WTC11 (cell line): ENCODE results near the gene HACD3.

ENCODE experiments used
- CTCF ChIP-seq: fragments of 200-600 bp; IDR thresholded peaks from 2 replicates; pipeline ENCODE4 v1.8.0; 2022; ENCODE audit warnings: antibody characterized with exemption
- TP53 ChIP-seq: sonication (generic); formaldehyde crosslinking; IDR thresholded peaks from 2 replicates; pipeline ENCODE4 v1.8.1; 2023; ENCODE audit warnings: mild to moderate bottlenecking, missing genetic modification reagents
- USF2 ChIP-seq: sonication (generic); formaldehyde crosslinking; IDR thresholded peaks from 2 replicates; pipeline ENCODE4 v1.8.1; 2023; ENCODE audit warnings: mild to moderate bottlenecking, missing genetic modification reagents, moderate library complexity
- ZNF232 ChIP-seq: sonication (generic); formaldehyde crosslinking; IDR thresholded peaks from 2 replicates; pipeline ENCODE4 v1.8.0; 2022; ENCODE audit warnings: mild to moderate bottlenecking, missing genetic modification reagents

- TF ChIP-seq CTCF: no peak
- no peak for TF ChIP-seq ZNF232 (CRISPR knock-in tag)
- TF ChIP-seq USF2: no peak
- TF ChIP-seq TP53: no peak
Measured at GRCh38 chr15:65612616-65612946, 82.3 kb downstream of the HACD3 start.
